Activated gamma-delta T cell treated with anti-CD3 and anti-CD28 coated beads, Interleukin-2, amount 50 U/mL, for 16 hours (primary cell): Measurements from ENCODE around the gene PDZRN3.

Source experiments
- DNase-seq: peaks from one replicate; pipeline ENCODE4 v3.0.0-alpha.2; 2020; ENCODE audit warnings: low read depth

PDZRN3 gene

GRCh38 chr3:73624821-73625665 is at the start of gene PDZRN3:
Gene PDZRN3, minus strand, starts transcription at chr3:73624941.
- no peak for DNase-seq

- DNase-seq: no peak
These were observed 49.5 kb upstream of the PDZRN3 start for GRCh38 chr3:73674280-73674679.

GRCh38 chr3:73669260-73669659 is 44.5 kb upstream of the PDZRN3 start:
- DNase-seq: no peak

- no peak for DNase-seq
These were observed 43.6 kb upstream of the PDZRN3 start for GRCh38 chr3:73668391-73668790.

GRCh38 chr3:73667889-73668288 is 43.1 kb upstream of the PDZRN3 start:
- no peak for DNase-seq

- no peak for DNase-seq
These were observed 40.5 kb upstream of the PDZRN3 start for GRCh38 chr3:73665286-73665685.

GRCh38 chr3:73664389-73664788 is 39.6 kb upstream of the PDZRN3 start:
- DNase-seq: no peak

- DNase-seq: no peak
These were observed 38.8 kb upstream of the PDZRN3 start for GRCh38 chr3:73663495-73663894.

- no peak for DNase-seq
These were observed 36.5 kb upstream of the PDZRN3 start for GRCh38 chr3:73661265-73661664.

GRCh38 chr3:73658227-73658626 is 33.5 kb upstream of the PDZRN3 start:
- no peak for DNase-seq

GRCh38 chr3:73657186-73657585 is 32.4 kb upstream of the PDZRN3 start:
- no peak for DNase-seq

- DNase-seq: no peak
These were observed 31.6 kb upstream of the PDZRN3 start for GRCh38 chr3:73656241-73656890.

- no peak for DNase-seq
These were observed 30.5 kb upstream of the PDZRN3 start for GRCh38 chr3:73655197-73655596.

- DNase-seq: no peak
These were observed 29.1 kb upstream of the PDZRN3 start for GRCh38 chr3:73653877-73654276.

GRCh38 chr3:73653351-73653750 is 28.6 kb upstream of the PDZRN3 start:
- DNase-seq: no peak

GRCh38 chr3:73652896-73653295 is 28.2 kb upstream of the PDZRN3 start:
- DNase-seq: no peak

GRCh38 chr3:73637042-73637441 is 12.3 kb upstream of the PDZRN3 start:
- no peak for DNase-seq

- DNase-seq: no peak
These were observed 10.5 kb upstream of the PDZRN3 start for GRCh38 chr3:73635254-73635653.

- no peak for DNase-seq
These were observed 9.2 kb upstream of the PDZRN3 start for GRCh38 chr3:73633916-73634344.

GRCh38 chr3:73633453-73633852 is 8.7 kb upstream of the PDZRN3 start:
- no peak for DNase-seq

GRCh38 chr3:73626106-73626505 is 1.4 kb upstream of the PDZRN3 start:
- no peak for DNase-seq

- DNase-seq: no peak
These were observed 522 bp downstream of the PDZRN3 start for GRCh38 chr3:73624017-73624820.

GRCh38 chr3:73623346-73623745 is 1.4 kb downstream of the PDZRN3 start:
- no peak for DNase-seq
